GM12872 (cell line): ENCODE measurements around the gene SGCE.

Experiments
- CTCF ChIP-seq: IDR thresholded peaks from 3 replicates; pipeline ENCODE4 v1.5.1; 2011; ENCODE audit warnings: low read depth, mild to moderate bottlenecking, low read length, moderate library complexity; ENCODE audit not compliant: insufficient read depth

The SGCE gene

GRCh38 chr7:94687076-94687475 lies 31.1 kb upstream of the SGCE start:
- TF ChIP-seq CTCF: no peak

GRCh38 chr7:94683066-94683465 lies 27.1 kb upstream of the SGCE start:
- TF ChIP-seq CTCF: no peak

- no peak for TF ChIP-seq CTCF
Measured at GRCh38 chr7:94679358-94679757, 23.4 kb upstream of the SGCE start.

DNA sequence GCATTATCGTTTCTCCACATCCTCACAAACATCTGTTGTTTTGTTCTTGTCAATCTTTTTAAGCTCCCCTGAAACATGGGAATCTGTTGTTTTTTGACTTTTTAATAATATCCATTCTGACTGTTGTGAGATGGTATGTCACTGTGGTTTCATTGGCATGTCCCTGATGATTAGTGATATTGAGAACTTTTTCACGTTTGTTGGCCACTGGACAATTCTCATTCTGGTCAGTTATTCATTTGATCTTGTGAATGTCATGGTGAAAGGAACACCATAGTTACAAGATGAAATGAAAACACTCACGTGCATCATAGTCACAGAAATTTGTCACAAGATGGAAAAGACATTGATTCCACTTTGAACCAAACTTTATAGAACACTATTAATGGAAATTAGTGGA lies 20.5 kb upstream of the SGCE start:
- no peak for TF ChIP-seq CTCF

DNA sequence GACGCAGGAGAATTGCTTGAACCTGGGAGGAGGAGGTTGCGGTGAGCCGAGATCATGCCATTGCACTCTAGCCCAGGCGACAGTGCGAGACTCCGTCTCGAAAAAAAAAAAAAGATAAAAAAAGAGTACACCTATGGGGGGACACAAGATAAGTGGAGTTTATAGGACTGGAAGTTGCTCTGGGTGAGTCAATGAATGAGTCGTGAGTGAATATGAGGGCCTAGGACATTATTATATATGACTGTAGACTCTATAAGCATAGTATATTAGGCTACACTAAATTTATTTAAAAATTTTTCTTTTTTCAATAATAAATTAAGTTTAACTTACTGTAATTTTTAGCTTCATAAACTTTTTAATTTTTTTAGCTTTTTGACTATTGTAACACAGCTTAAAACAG lies 19.4 kb upstream of the SGCE start:
- no peak for TF ChIP-seq CTCF

- no peak for TF ChIP-seq CTCF
Measured at GRCh38 chr7:94671444-94672235, 15.7 kb upstream of the SGCE start.

DNA sequence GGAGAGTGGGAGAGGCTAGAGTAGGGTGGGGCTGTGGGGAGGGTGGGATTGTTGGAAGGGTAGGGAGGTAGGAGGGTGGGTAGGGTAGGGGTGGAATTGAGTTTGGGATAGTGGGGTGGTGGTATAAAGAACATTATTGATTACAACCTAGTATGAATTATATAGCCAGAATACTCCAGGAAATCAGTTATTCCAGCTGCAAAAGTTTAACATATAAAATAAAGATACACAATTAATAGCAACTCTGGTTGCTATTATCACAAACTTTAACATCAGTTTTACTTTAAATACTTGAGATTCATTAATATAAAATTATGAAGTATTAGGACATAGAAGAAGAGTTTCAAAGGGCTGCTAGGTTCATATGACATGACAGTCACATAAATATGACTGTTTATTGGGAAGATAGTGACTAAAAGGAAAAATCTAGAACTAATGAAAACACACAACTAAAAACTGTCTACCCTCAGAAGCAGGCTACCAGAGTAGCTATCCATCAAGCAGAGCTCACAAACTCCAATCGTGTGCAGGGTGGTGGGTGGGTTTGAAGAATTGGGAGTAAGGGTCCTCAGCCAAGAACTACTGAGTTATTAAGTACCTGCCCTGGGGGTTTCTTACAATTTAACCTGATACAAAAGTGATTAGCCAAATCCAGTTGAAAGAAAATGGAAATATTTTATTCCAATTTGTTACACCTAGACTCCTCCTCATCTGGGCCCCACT lies 14.0 kb upstream of the SGCE start:
- no peak for TF ChIP-seq CTCF
